GM12801 (cell line): Measurements from ENCODE around the gene TMEM132C.

ENCODE experiments used
- TF ChIP-seq, protein P1 (sequence below): IDR thresholded peaks from one replicate; pipeline ENCODE4 v1.5.1; 2011; ENCODE audit warnings: control low read depth; ENCODE audit not compliant: insufficient read length; ENCODE audit errors: extremely low read depth

TMEM132C gene

DNA sequence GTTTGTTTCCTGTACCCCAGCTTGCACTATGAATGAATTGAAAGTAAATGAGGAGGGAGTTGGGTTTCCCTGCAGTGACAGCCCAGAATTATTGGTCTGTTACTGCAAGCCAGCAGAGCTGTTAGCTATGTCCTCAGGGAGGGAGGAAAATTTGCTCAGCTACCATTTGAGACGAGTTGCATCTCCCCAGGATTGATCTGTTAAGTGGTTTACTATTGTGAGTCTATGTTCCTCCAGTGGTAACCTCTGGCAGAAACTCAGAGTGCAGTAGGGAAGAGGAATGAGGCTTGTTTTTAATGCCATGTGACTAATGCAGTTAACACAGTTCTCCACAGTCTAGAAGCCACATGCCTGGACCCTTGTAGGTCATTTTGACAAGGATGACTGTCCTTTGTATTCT, 382.9 kb downstream of the TMEM132C start:
- TF ChIP-seq, protein P1, sequence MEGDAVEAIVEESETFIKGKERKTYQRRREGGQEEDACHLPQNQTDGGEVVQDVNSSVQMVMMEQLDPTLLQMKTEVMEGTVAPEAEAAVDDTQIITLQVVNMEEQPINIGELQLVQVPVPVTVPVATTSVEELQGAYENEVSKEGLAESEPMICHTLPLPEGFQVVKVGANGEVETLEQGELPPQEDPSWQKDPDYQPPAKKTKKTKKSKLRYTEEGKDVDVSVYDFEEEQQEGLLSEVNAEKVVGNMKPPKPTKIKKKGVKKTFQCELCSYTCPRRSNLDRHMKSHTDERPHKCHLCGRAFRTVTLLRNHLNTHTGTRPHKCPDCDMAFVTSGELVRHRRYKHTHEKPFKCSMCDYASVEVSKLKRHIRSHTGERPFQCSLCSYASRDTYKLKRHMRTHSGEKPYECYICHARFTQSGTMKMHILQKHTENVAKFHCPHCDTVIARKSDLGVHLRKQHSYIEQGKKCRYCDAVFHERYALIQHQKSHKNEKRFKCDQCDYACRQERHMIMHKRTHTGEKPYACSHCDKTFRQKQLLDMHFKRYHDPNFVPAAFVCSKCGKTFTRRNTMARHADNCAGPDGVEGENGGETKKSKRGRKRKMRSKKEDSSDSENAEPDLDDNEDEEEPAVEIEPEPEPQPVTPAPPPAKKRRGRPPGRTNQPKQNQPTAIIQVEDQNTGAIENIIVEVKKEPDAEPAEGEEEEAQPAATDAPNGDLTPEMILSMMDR: no peak

DNA sequence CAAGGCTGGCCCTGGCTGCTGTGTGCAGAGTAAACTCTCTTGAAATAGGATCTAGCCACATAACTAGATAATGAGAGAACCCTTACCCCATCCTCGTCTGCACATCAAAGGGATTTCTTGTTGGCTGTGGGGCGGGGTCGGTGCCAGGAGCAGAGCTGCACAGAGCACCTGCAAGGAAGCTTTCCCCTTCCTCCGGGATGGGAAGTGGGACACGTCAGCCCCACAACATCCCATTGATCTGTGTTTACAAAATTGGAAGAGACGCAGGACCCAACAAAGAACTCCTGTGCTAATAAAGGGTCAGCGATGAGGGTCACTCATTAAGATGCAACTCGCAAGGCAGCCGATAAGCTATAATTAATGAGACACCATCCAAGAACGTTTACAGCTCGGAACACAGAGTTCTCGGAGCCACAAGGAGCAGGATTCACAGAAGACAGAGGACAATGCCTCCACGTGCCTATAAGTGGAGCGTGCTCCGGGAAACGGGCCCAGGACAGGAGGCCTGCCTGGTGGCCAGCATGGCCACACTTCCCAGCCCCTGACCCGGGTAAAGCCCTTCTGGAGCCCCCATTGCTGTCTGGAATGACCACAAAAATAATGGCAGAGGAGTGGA, 385.3 kb downstream of the TMEM132C start:
- TF ChIP-seq, protein P1: no peak

DNA sequence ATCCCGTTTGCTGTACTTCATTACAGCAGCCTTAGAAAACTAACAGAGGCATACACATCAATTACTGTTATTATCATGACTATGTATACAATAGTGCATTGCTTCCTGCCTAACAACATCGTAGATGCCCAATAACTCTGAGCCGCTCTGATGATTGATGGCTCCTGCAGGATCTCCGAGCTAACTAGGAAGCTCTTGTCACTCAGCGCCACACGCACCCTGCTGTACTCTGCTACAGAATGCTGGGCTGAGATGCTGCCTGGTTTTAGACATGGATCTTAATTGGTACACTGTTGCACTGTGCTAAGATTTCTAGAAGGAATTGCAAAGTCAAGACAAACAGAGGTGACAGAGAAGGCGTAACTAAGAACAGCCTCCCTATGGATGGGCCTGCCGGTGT, 387.5 kb downstream of the TMEM132C start:
- TF ChIP-seq, protein P1: no peak

DNA sequence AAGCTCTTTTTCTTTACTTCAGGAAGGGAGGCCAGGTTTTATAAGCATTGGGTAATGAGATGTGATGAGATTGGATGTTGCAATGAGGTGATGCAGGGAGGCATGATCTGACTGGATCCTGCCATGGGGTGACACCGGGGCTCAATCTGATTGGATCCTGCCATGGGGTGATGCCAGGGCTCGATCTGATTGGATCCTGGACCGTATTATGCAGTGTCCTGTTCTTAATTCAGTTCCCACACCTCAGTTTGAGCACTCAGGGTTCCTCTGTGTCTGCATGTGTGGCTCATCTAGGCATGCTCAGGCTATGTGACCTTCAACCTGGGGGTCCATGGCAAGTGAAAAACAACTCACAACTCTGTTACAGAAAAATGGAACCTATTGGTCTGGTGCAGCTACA, 390.4 kb downstream of the TMEM132C start:
- TF ChIP-seq, protein P1: no peak

DNA sequence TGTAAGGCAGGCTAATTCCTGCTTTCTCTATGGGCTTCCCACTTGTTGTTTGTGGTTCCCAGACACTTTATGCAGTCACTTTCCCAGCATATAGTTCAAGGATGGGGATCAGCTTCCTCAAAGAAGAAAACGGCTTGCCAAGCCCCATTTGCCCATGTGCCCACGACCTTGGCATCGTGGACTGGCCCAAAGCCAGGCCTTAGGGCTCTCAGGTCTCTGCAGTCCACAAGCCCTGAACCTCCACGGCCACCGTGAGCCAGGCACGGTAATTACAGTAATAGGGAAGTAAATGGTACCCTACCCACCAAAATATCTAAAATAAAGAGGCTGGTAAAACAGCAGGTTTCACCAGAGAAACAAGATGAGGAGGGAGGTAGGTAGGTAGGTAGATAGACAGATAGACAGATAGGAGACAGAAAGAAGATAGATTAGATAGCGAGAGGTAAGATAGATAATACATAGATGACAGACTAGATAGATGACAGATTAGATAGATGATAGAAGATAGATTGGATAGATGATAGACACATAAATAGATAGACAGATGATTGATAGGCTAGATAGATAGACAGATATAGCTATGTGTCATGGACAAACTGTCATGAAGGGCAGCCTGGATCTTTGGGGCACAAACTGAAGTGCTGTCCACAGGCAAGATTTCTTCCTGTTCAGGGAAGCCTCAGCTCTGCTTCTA, 393.7 kb downstream of the TMEM132C start:
- TF ChIP-seq, protein P1: no peak

DNA sequence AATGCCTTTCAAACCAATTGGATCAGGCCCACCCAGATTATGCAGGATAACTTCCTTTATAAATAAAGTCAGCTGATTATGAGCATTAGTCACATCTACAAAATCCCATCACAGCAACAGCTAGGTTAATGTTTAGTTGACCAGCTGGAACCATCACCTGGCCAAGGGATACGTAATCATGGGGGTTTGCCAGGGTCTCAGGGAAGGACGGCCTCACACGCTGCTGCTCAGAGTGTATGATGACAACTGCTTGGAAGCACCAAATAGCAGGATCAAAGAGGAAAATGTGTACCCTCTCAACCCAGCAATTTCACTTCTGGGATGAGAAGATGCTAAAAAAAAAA, 394.2 kb downstream of the TMEM132C start:
- TF ChIP-seq, protein P1: no peak

DNA sequence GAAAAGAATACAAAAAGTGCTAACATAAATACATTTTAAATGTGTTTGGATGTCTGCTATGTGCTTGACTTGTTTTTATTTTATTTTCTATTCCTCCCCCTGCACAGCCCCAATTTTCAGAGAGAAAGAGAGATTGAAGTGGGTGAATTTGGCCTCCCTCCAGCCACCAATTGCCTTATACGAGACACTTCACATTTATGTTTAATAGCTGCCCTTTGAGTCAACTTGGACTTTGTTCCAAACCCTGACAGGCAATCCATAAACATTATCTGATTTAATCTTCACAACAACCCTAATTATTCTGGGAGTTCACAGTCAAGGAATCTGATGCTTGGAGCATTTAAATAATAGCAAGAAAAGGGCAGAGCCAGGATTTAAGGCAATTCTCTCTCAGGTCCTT, 395.1 kb downstream of the TMEM132C start:
- TF ChIP-seq, protein P1: no peak
